Astrocyte of the cerebellum (primary cell): ENCODE results near the gene TMEM19.
A peak's percentile ranks its signal among the peaks of the same experiment; 100 is the strongest.

Experiments used
- DNase-seq: peaks from one replicate; pipeline ENCODE4 v3.0.0-alpha.2; 2011; ENCODE audit warnings: low read depth
- H3K4me3 ChIP-seq: 2 replicates; pipeline ENCODE4 v1.5.1; 2011; ENCODE audit warnings: mild to moderate bottlenecking, low read depth, low read length, moderate library complexity
- in situ Hi-C: cut with HindIII; loops from 2 replicates; pipeline ENCODE4 v1.10.0; 2017; ENCODE audit warnings: low sequenced_read_pairs
- TF ChIP-seq, protein P1 (sequence below): IDR thresholded peaks from 2 replicates; pipeline ENCODE4 v1.5.1; 2012; ENCODE audit warnings: low read length, low read depth, moderate library complexity, mild to moderate bottlenecking; ENCODE audit errors: missing control alignments

The TMEM19 gene

DNA sequence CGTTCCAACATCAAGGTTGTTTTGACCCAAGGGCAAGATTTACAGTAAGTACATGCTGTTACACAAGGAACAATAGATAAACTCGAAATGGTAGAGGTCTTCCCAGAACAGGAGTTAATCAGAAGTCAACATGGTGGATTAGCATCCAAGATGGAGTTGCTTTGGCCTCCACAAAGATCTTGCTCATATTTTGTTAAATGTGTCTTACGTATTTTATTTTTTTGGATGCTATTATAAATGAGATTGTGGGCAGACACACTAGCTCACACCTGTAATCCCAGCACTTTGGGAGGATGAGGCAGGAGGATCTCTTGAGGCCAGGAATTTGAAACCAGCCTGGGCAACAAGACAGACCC is 46.5 kb downstream of the TMEM19 start:
- H3K4me3 ChIP-seq, result no peak overlapping the region
- no peak for DNase-seq
- TF ChIP-seq, protein P1, sequence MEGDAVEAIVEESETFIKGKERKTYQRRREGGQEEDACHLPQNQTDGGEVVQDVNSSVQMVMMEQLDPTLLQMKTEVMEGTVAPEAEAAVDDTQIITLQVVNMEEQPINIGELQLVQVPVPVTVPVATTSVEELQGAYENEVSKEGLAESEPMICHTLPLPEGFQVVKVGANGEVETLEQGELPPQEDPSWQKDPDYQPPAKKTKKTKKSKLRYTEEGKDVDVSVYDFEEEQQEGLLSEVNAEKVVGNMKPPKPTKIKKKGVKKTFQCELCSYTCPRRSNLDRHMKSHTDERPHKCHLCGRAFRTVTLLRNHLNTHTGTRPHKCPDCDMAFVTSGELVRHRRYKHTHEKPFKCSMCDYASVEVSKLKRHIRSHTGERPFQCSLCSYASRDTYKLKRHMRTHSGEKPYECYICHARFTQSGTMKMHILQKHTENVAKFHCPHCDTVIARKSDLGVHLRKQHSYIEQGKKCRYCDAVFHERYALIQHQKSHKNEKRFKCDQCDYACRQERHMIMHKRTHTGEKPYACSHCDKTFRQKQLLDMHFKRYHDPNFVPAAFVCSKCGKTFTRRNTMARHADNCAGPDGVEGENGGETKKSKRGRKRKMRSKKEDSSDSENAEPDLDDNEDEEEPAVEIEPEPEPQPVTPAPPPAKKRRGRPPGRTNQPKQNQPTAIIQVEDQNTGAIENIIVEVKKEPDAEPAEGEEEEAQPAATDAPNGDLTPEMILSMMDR, result no peak
- in situ Hi-C loops, result no loop called here

DNA sequence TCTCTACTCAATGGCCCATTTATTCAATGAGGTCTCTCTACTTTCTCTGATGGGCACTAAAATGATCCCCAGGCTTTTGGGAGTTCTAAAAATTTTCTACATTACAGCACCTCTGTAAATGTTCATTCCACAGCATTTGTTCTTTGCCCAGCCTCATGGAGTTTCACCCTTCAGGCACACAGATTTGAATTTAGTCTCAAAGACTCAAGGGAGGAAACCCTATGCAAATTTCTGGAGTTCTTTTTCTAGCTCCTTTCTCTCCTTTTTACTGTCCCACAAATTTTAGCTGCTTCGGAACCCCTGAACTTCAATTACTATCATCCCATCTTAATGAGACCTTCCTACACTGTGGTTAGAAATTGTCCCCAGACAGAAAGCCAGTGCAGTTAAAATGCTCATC is 51.3 kb downstream of the TMEM19 start:
- TF ChIP-seq, protein P1, result no peak
- no peak for DNase-seq
- no peak overlapping the region for H3K4me3 ChIP-seq
- in situ Hi-C loops, result no loop called here

DNA sequence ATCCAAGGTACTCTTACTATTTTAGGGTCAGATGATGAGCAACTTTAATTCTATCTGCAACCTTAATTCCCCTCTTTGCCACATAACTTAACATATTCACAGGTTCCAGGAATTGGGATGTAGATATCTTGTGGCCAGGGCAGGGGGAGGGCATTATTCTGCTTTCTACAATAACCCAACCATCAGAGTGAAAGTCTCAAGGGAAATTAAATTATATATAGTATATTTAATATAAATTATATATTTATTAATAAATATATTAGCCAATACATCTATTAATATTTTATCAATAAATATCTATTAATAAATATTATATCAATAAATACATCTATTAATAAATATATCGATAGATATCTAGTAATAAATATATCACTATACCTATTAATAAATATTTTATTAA is 57.1 kb downstream of the TMEM19 start:
- TF ChIP-seq, protein P1, result no peak
- in situ Hi-C loops, result no loop called here
- H3K4me3 ChIP-seq, result no peak overlapping the region
- no peak for DNase-seq

DNA sequence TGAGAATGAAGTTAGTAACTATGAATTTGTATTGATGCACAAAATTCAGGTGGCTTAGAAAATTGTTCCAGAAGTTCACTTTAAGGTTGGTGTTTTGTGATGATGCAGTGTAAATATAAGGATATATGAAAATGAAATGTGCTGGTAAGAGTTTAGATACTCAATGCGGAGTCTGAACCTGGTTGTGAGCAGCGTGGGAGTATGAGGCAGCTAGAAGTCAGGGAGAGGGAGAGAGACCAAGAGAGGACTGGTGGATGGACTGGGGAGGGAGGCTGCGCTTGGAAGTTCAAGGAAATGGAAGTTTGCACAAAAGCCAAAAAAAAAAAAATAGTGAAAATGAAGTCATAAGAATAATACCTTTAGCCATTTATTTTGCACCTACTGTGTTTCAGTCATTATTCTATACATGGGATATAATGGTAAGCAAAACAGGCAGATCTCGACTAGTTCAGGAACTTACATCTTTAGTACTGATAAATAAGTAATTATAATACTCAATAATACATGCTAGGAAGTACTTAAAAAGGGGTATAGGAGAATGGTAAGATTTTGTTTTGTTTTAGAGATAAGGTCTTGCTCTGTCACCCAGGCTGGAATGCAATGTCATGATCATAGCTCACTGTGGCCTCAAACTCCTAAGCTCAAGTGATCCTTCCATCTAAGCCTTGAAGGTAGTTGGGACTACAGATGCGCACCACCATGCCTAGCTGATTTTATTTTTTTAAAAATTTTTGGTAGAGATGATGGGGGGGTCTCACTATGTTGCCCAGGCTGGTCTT is 58.8 kb downstream of the TMEM19 start:
- no peak overlapping the region for H3K4me3 ChIP-seq
- TF ChIP-seq, protein P1, result no peak
- in situ Hi-C loops, result no loop called here
- DNase-seq, result no peak

DNA sequence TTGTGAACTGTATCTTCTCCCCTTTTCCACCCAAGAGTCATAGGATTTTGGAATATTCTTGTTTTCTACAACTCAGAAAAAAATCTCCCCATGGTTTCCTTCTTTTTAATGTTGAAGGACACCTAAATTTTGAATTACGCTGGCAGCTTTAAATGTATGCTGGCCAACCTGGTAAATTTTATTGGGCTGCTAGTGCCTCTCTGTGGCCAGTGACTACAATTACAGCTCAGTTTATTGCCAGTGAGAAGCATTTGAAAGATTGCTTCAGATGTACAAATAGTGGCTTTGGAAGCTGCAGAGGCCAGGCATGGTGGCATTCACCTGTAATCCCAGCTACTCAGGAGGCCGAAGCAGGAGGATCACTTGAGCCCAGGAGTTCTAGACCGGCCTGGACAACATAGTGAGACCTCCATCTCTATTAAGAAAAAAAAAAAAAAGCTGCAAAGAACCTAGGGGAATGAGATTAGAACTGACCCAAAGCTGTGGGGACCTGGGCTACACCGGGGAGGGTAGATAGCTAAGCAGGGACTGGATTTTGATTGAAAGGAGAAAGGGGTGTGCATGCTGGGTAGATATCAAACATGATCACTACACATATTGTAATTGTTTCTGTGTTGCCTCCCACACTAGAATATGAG is 61.2 kb downstream of the TMEM19 start:
- H3K4me3 ChIP-seq, result no peak overlapping the region
- DNase-seq, result peak; percentile 46
- TF ChIP-seq, protein P1, result peak; percentile 76
- in situ Hi-C loops, result no loop called here

DNA sequence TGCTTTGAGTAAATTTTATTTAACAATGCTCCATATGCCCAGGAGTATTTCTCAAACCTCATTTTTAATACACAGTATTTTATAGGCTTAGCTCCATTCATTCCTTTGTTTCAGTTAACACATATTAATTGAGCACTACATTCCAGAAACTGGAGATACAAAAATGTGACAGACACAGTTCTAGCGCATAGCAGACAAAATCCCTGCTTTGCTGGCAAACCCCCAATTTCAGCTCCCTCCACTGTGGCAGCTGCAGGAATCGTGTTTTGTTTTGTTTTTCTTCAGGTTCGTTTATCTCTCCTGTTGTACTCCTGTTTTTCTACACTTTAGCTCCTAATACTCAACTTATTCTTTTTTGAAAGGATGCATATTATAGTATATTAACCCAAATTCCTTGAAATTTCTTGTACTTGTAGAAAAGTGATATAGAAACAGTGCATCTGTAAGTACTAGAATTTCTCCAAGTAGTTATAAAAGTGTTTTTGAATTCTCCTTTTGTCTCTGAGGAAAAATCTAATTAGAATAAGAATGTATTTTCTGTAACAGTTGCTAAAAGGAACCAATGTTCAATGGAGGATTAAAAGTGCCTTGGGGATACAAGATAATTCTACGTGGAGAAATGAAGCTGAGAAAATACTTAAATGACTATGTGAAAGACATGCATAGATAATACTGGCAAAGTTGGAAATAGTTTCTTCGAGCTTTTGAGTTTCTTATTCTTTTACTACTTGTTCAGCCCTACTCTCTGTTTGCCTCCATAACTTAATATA is 62.4 kb downstream of the TMEM19 start:
- TF ChIP-seq, protein P1, result no peak
- no peak for DNase-seq
- no peak overlapping the region for H3K4me3 ChIP-seq
- in situ Hi-C loops, result no loop called here
